GM15510 (cell line): ENCODE data around the gene EML3.

Source experiments
- POLR2A ChIP-seq: IDR thresholded peaks from 3 replicates; pipeline ENCODE4 v1.6.1; 2011; ENCODE audit warnings: borderline replicate concordance; ENCODE audit not compliant: insufficient read length; ENCODE audit errors: extremely low read depth

Gene EML3

GRCh38 chr11:62552485-62553079 lies 60.0 kb downstream of the EML3 start:
- TF ChIP-seq POLR2A: no peak
